WTC11 (cell line): ENCODE results near the gene RBBP6. TPM values are rescaled to one million over a fixed set of nuclear protein-coding genes. Genes with fewer than 3 reads are reported as not detected.

Experiments used
- ATAC-seq: fragments of 200-7000 bp; cut with Tn5 transposase; 2 replicates; pipeline ENCODE4 v1.10.0; 2021; ENCODE audit warnings: mild to moderate bottlenecking, moderate library complexity
- CTCF ChIA-PET: fragments of 300-600 bp; sonication (Branson Sonifier 250); formaldehyde crosslinking; loops from one replicate; lab custom pipeline; 2021; ENCODE audit warnings: antibody characterized with exemption; lab: Charles Lee
- POLR2A ChIA-PET: fragments of 350-600 bp; sonication (Branson Sonifier 250); formaldehyde crosslinking; loops from one replicate; lab custom pipeline; 2021; ENCODE audit warnings: antibody characterized with exemption; lab: Charles Lee
- DNase-seq: peaks from one replicate; pipeline ENCODE4 v3.0.0; 2021; ENCODE audit warnings: low spot score
- H3K27ac Mint-ChIP-seq: 2 replicates; pipeline ENCODE4 v1.8.0; 2021; ENCODE audit warnings: mixed read lengths
- H3K27me3 Mint-ChIP-seq: 2 replicates; pipeline ENCODE4 v1.8.0; 2021; ENCODE audit warnings: low read depth, mild to moderate bottlenecking, moderate library complexity, mixed read lengths
- H3K36me3 Mint-ChIP-seq: 2 replicates; pipeline ENCODE4 v1.8.0; 2021; ENCODE audit warnings: mixed read lengths
- H3K4me1 Mint-ChIP-seq: 2 replicates; pipeline ENCODE4 v1.8.0; 2022; ENCODE audit warnings: mixed read lengths
- H3K4me3 Mint-ChIP-seq: 2 replicates; pipeline ENCODE4 v1.8.0; 2021; ENCODE audit warnings: mild to moderate bottlenecking, moderate library complexity, mixed read lengths
- H3K9me3 Mint-ChIP-seq: 2 replicates; pipeline ENCODE4 v1.8.0; 2021; ENCODE audit warnings: mixed read lengths
- ATF6 ChIP-seq: sonication (generic); formaldehyde crosslinking; IDR thresholded peaks from 2 replicates; pipeline ENCODE4 v1.8.1; 2023; ENCODE audit warnings: mild to moderate bottlenecking, missing genetic modification reagents
- ELF4 ChIP-seq: sonication (generic); formaldehyde crosslinking; IDR thresholded peaks from 2 replicates; pipeline ENCODE4 v1.8.1; 2022; ENCODE audit warnings: low read depth, mild to moderate bottlenecking, moderate library complexity, missing genetic modification reagents
- ESRRA ChIP-seq: sonication (generic); formaldehyde crosslinking; IDR thresholded peaks from 2 replicates; pipeline ENCODE4 v1.8.1; 2022; ENCODE audit warnings: mild to moderate bottlenecking, missing genetic modification reagents, borderline replicate concordance
- ETV6 ChIP-seq: sonication (generic); formaldehyde crosslinking; IDR thresholded peaks from 2 replicates; pipeline ENCODE4 v1.8.1; 2022; ENCODE audit warnings: mild to moderate bottlenecking, missing genetic modification reagents
- GABPB1 ChIP-seq: sonication (generic); formaldehyde crosslinking; IDR thresholded peaks from 2 replicates; pipeline ENCODE4 v1.8.1; 2023; ENCODE audit warnings: mild to moderate bottlenecking, missing genetic modification reagents
- IRF2 ChIP-seq: sonication (generic); formaldehyde crosslinking; IDR thresholded peaks from 2 replicates; pipeline ENCODE4 v1.8.0; 2022; ENCODE audit warnings: low read depth, missing genetic modification reagents, borderline replicate concordance
- KAT7 ChIP-seq: sonication (generic); formaldehyde crosslinking; IDR thresholded peaks from 2 replicates; pipeline ENCODE4 v1.8.1; 2023; ENCODE audit warnings: missing genetic modification reagents, mild to moderate bottlenecking, borderline replicate concordance
- MXD4 ChIP-seq: fragments of 250-450 bp; sonication (Bioruptor Pico); IDR thresholded peaks from 2 replicates; pipeline ENCODE4 v1.8.0; 2021; ENCODE audit warnings: mild to moderate bottlenecking, moderate library complexity, borderline replicate concordance
- NFATC4 ChIP-seq: fragments of 250-450 bp; sonication (Bioruptor Pico); IDR thresholded peaks from 2 replicates; pipeline ENCODE4 v1.9.0; 2021; ENCODE audit warnings: mild to moderate bottlenecking
- NFE2L1 ChIP-seq: sonication (generic); formaldehyde crosslinking; IDR thresholded peaks from 2 replicates; pipeline ENCODE4 v1.8.1; 2023; ENCODE audit warnings: missing genetic modification reagents
- NR2C2 ChIP-seq: sonication (generic); formaldehyde crosslinking; IDR thresholded peaks from 2 replicates; pipeline ENCODE4 v1.8.0; 2022; ENCODE audit warnings: mild to moderate bottlenecking, missing genetic modification reagents
- OVOL2 ChIP-seq: fragments of 250-450 bp; sonication (Bioruptor Pico); IDR thresholded peaks from 2 replicates; pipeline ENCODE4 v1.9.0; 2021; ENCODE audit warnings: mild to moderate bottlenecking, borderline replicate concordance
- RELA ChIP-seq: sonication (generic); formaldehyde crosslinking; IDR thresholded peaks from 2 replicates; pipeline ENCODE4 v1.8.1; 2022; ENCODE audit warnings: missing genetic modification reagents, mild to moderate bottlenecking, borderline replicate concordance
- SOX15 ChIP-seq: fragments of 250-450 bp; sonication (Bioruptor Pico); IDR thresholded peaks from 2 replicates; pipeline ENCODE4 v1.9.0; 2021; ENCODE audit warnings: mild to moderate bottlenecking
- SP1 ChIP-seq: sonication (generic); formaldehyde crosslinking; conservative IDR thresholded peaks from 2 replicates; pipeline ENCODE4 v1.8.1; 2022; ENCODE audit warnings: missing genetic modification reagents
- ZNF138 ChIP-seq: sonication (generic); formaldehyde crosslinking; conservative IDR thresholded peaks from 2 replicates; pipeline ENCODE4 v1.8.1; 2022; ENCODE audit warnings: mild to moderate bottlenecking, moderate library complexity, missing genetic modification reagents
- ZNF219 ChIP-seq: sonication (generic); formaldehyde crosslinking; IDR thresholded peaks from 2 replicates; pipeline ENCODE4 v1.8.0; 2023; ENCODE audit warnings: missing genetic modification reagents, mild to moderate bottlenecking, borderline replicate concordance
- ZNF263 ChIP-seq: sonication (generic); formaldehyde crosslinking; IDR thresholded peaks from 2 replicates; pipeline ENCODE4 v1.8.1; 2022; ENCODE audit warnings: low read depth, mild to moderate bottlenecking, moderate library complexity, missing genetic modification reagents
- ZNF416 ChIP-seq: fragments of 250-450 bp; sonication (Bioruptor Pico); IDR thresholded peaks from 2 replicates; pipeline ENCODE4 v1.9.0; 2021; ENCODE audit warnings: mild to moderate bottlenecking, inconsistent platforms
- total RNA-seq: library from RNA; stranded (reverse); gene quantifications from 3 replicates; pipeline ENCODE4 v1.2.3, GENCODE V29; 2021
- TF ChIP-seq, protein P1 (sequence below): fragments of 250-450 bp; sonication (Bioruptor Pico); IDR thresholded peaks from 2 replicates; pipeline ENCODE4 v2.1.2; 2022; ENCODE audit warnings: mild to moderate bottlenecking, moderate library complexity
- TF ChIP-seq, protein P2 (sequence below): fragments of 250-450 bp; sonication (Bioruptor Pico); IDR thresholded peaks from 2 replicates; pipeline ENCODE4 v1.9.0; 2021; ENCODE audit warnings: mild to moderate bottlenecking
- TF ChIP-seq, protein P3 (sequence below): sonication (generic); formaldehyde crosslinking; IDR thresholded peaks from 2 replicates; pipeline ENCODE4 v1.8.0; 2022; ENCODE audit warnings: mild to moderate bottlenecking, missing genetic modification reagents

RBBP6 gene
- total RNA-seq, 1 experiment from 2014 or later: 62.4 TPM

- TF ChIP-seq ATF6 (CRISPR knock-in tag) (no peak), SP1 (CRISPR knock-in tag) (no peak)
Measured at GRCh38 chr16:24552705-24553246, 13.4 kb downstream of the RBBP6 start (continued).

GRCh38 chr16:24553983-24554382 lies 14.6 kb downstream of the RBBP6 start:
- ChIA-PET POLR2A (no interaction called here), CTCF (no interaction called here)
- TF ChIP-seq OVOL2 (no peak), NFE2L1 (CRISPR knock-in tag) (no peak), IRF2 (no peak), RELA (CRISPR knock-in tag) (no peak), KAT7 (CRISPR knock-in tag) (no peak), NR2C2 (no peak)
- TF ChIP-seq, protein P1, sequence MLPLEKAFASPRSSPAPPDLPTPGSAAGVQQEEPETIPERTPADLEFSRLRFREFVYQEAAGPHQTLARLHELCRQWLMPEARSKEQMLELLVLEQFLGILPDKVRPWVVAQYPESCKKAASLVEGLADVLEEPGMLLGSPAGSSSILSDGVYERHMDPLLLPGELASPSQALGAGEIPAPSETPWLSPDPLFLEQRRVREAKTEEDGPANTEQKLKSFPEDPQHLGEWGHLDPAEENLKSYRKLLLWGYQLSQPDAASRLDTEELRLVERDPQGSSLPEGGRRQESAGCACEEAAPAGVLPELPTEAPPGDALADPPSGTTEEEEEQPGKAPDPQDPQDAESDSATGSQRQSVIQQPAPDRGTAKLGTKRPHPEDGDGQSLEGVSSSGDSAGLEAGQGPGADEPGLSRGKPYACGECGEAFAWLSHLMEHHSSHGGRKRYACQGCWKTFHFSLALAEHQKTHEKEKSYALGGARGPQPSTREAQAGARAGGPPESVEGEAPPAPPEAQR (CRISPR knock-in tag): no peak
- TF ChIP-seq, protein P2, sequence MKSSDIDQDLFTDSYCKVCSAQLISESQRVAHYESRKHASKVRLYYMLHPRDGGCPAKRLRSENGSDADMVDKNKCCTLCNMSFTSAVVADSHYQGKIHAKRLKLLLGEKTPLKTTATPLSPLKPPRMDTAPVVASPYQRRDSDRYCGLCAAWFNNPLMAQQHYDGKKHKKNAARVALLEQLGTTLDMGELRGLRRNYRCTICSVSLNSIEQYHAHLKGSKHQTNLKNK (CRISPR knock-in tag): no peak
- Mint-ChIP-seq H3K27me3 (no peaks in the 10 kb centered on the region), H3K36me3 (peaks cover 45% of the 10 kb centered on the region), H3K27ac (no peak overlapping the region), H3K4me1 (no peaks in the 10 kb centered on the region), H3K9me3 (no peaks in the 10 kb centered on the region), H3K4me3 (no peak overlapping the region)
- no peak for DNase-seq
- no peak for ATAC-seq

DNA sequence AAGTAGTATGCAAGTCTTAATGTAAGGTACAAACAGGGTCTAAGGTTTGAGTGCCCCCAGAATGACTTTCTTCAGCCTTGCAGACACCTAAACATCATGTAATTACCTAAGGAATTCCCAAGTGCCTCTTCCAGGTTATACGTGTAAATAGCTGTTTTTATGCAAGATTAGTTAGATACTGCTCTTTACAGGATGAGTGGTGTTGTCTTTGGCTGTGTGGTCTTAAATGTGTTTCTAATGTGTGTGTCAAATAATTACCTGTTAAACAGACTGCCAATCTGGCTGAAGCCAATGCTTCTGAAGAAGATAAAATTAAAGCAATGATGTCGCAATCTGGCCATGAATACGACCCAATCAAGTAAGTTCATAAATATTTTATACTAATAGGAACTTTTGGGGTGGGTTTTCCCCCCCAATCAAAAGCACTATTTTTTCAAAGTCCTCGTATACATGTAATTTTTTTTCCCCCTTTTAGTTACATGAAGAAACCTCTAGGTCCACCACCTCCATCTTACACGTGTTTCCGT lies 16.0 kb downstream of the RBBP6 start:
- TF ChIP-seq SOX15 (CRISPR knock-in tag) (no peak), GABPB1 (CRISPR knock-in tag) (no peak), NFATC4 (CRISPR knock-in tag) (no peak), ZNF138 (CRISPR knock-in tag) (no peak), ZNF263 (CRISPR knock-in tag) (no peak), ETV6 (CRISPR knock-in tag) (no peak), NFE2L1 (CRISPR knock-in tag) (no peak), ZNF219 (CRISPR knock-in tag) (no peak), ESRRA (no peak), ZNF416 (CRISPR knock-in tag) (no peak), MXD4 (CRISPR knock-in tag) (no peak), ELF4 (CRISPR knock-in tag) (no peak), IRF2 (no peak), SP1 (CRISPR knock-in tag) (no peak)
- TF ChIP-seq, protein P3, sequence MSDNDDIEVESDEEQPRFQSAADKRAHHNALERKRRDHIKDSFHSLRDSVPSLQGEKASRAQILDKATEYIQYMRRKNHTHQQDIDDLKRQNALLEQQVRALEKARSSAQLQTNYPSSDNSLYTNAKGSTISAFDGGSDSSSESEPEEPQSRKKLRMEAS (CRISPR knock-in tag): no peak
- TF ChIP-seq, protein P1 (CRISPR knock-in tag): no peak
- Mint-ChIP-seq H3K27me3 (no peaks in the 10 kb centered on the region), H3K27ac (peak overlapping the region; percentile 57; the same call in 1 of the 2 replicates), H3K36me3 (peaks cover 44% of the 10 kb centered on the region), H3K9me3 (no peaks in the 10 kb centered on the region), H3K4me3 (no peak overlapping the region), H3K4me1 (no peaks in the 10 kb centered on the region)
- ChIA-PET CTCF (no interaction called here), POLR2A (no interaction called here)
- ATAC-seq (no peak), DNase-seq (no peak)
